Measurements from ENCODE around the gene IL1RAPL2.

GRCh38 chrX:105755109-105755508 is 1189.1 kb downstream of the IL1RAPL2 start:
- TF ChIP-seq CTCF (tag by site-specific recombination; IDR thresholded peaks at IDR 0.05) (no peak), ZNF513 (tag by site-specific recombination; IDR thresholded peaks at IDR 0.05) (no peak), ZFP41 (tag by site-specific recombination; IDR thresholded peaks at IDR 0.05; ENCODE audit: borderline replicate concordance) (no peak), ZNF354C (tag by site-specific recombination; IDR thresholded peaks at IDR 0.05; ENCODE audit: borderline replicate concordance, low read depth) (no peak), ZBTB11 (tag by site-specific recombination; conservative IDR thresholded peaks at IDR 0.05; ENCODE audit: low read depth) (no peak), ZNF473 (tag by site-specific recombination; IDR thresholded peaks at IDR 0.05) (no peak), KLF8 (tag by site-specific recombination; IDR thresholded peaks at IDR 0.05) (no peak), ZNF529 (tag by site-specific recombination; IDR thresholded peaks at IDR 0.05; ENCODE audit: insufficient replicate concordance) (no peak), ATF2 (tag by site-specific recombination; IDR thresholded peaks at IDR 0.05; ENCODE audit: low read depth) (no peak)

All from HEK293 (cell line).